SK-N-MC (cell line): ENCODE results near the gene LSAMP.

Experiments used
- EZH2 ChIP-seq: fragments of 200-600 bp; sonication (generic); IDR thresholded peaks from one replicate; pipeline ENCODE4 v1.6.1; 2017; ENCODE audit warnings: antibody characterized with exemption
- FOXP2 ChIP-seq: optimal IDR thresholded peaks from 2 replicates; pipeline ENCODE3; 2011; ENCODE audit warnings: mild to moderate bottlenecking, moderate library complexity; ENCODE audit not compliant: insufficient read depth; ENCODE audit errors: extremely low read length, control extremely low read depth
- POLR2AphosphoS5 ChIP-seq: IDR thresholded peaks from 2 replicates; pipeline ENCODE4 v1.6.1; 2012; ENCODE audit warnings: mild to moderate bottlenecking, low read depth, low read length, borderline replicate concordance

GRCh38 chr3:115830764-115831395, 614.4 kb downstream of the LSAMP start:
- TF ChIP-seq POLR2AphosphoS5 (no peak), EZH2 (no peak), FOXP2 (no peak)
